Inflammatory macrophage treated with lipopolysaccharide for 4 hours (primary cell): ENCODE data around the gene KLHL4.
A peak's percentile ranks its signal among the peaks of the same experiment; 100 is the strongest.
"Not testable (repeated sequence)": the region's sequence is repeated elsewhere in the genome, so short reads cannot be mapped to it uniquely, and the experiment has no call there.

Experiments
- DNase-seq: peaks from one replicate; pipeline ENCODE4 v3.0.0-alpha.2; 2020

Gene KLHL4

GRCh38 chrX:87663421-87663820 lies 145.8 kb downstream of the KLHL4 start:
- DNase-seq: no peak

- peak; percentile 1 for DNase-seq
These were observed 146.8 kb downstream of the KLHL4 start for GRCh38 chrX:87664381-87664780.

GRCh38 chrX:87679849-87680248 lies 162.2 kb downstream of the KLHL4 start:
- no peak for DNase-seq

- no peak for DNase-seq
These were observed 170.1 kb downstream of the KLHL4 start for GRCh38 chrX:87687703-87688102.

- not testable (repeated sequence) for DNase-seq
These were observed 170.6 kb downstream of the KLHL4 start for GRCh38 chrX:87688113-87688748.

GRCh38 chrX:87689218-87689617 lies 171.6 kb downstream of the KLHL4 start:
- not testable (repeated sequence) for DNase-seq

GRCh38 chrX:87693204-87693603 lies 175.6 kb downstream of the KLHL4 start:
- no peak for DNase-seq

GRCh38 chrX:87697409-87697808 lies 179.8 kb downstream of the KLHL4 start:
- DNase-seq: no peak

- DNase-seq: no peak
These were observed 185.2 kb downstream of the KLHL4 start for GRCh38 chrX:87702795-87703194.

GRCh38 chrX:87703469-87703868 lies 185.9 kb downstream of the KLHL4 start:
- DNase-seq: not testable (repeated sequence)

GRCh38 chrX:87706134-87706533 lies 188.5 kb downstream of the KLHL4 start:
- DNase-seq: no peak

- DNase-seq: no peak
These were observed 193.0 kb downstream of the KLHL4 start for GRCh38 chrX:87710580-87710979.
